ENCODE results near the gene PSAT1. TPM values are rescaled to one million over a fixed set of nuclear protein-coding genes. Genes with fewer than 3 reads are reported as not detected.

Gene PSAT1
- total and polyA plus RNA-seq, 2 experiments from 2014 or later: 414 to 486 TPM

GRCh38 chr9:78278801-78279200, 18.1 kb upstream of the PSAT1 start:
- no peaks in the 10 kb centered on the region for H4K20me1 ChIP-seq (replicated peaks; ENCODE audit: insufficient read depth)
- no peak overlapping the region for H3K4me2 ChIP-seq

More at GRCh38 chr9:78278801-78279200, 18.1 kb upstream of the PSAT1 start:
- Mint-ChIP-seq H3K27me3 (ENCODE audit: insufficient read depth, low read depth, poor library complexity) (no peaks in the 10 kb centered on the region), H3K4me1 (peaks cover 3% of the 10 kb centered on the region), H3K27ac (no peak overlapping the region), H3K36me3 (ENCODE audit: low read depth) (peaks cover under 1% of the 10 kb centered on the region; the same call in 1 of the 3 replicates), H3K9me3 (no peaks in the 10 kb centered on the region; the same call in 1 of the 3 replicates), H3K4me3 (no peak overlapping the region)
- Histone ChIP-seq H3K36me3 (ENCODE audit: insufficient read depth) (no peaks in the 10 kb centered on the region), H3K27ac (ENCODE audit: low read depth) (no peak overlapping the region), H2AFZ (no peak overlapping the region), H3F3A (replicated peaks; ENCODE audit: low read depth) (no peaks in the 10 kb centered on the region), H3K4me3 (no peak overlapping the region), H3K79me2 (replicated peaks; ENCODE audit: insufficient read depth) (no peaks in the 10 kb centered on the region), H3K4me1 (ENCODE audit: insufficient read depth) (no peaks in the 10 kb centered on the region), H3K27me3 (ENCODE audit: insufficient read depth) (no peaks in the 10 kb centered on the region), H3K9me2 (ENCODE audit: insufficient read depth) (no peaks in the 10 kb centered on the region)
- ATAC-seq (no peak), DNase-seq (ENCODE audit: low spot score) (no peak)
- TF ChIP-seq CREB1 (CRISPR knock-in tag; IDR thresholded peaks at IDR 0.05; ENCODE audit: low read depth): no peak
- no peak for TF ChIP-seq ZNF462 (CRISPR knock-in tag; IDR thresholded peaks at IDR 0.05)
- no peak for TF ChIP-seq JUNB (IDR thresholded peaks at IDR 0.05; ENCODE audit: unreplicated experiment)
- no peak for TF ChIP-seq CTCF (conservative IDR thresholded peaks at IDR 0.05; ENCODE audit: low read depth in 2 of 2)
- TF ChIP-seq EZH2 (IDR thresholded peaks at IDR 0.05; ENCODE audit: low read depth, unreplicated experiment): no peak
